Stimulated activated CD4-positive, alpha-beta T cell treated with anti-CD3 and anti-CD28 coated beads, Interleukin-2, amount 100 ng/mL, for 24 hours (primary cell): Measurements from ENCODE around the gene UGGT2.
"Not testable (repeated sequence)": the region's sequence is repeated elsewhere in the genome, so short reads cannot be mapped to it uniquely, and the experiment has no call there.

ENCODE experiments used
- DNase-seq, 2 donors: peaks; one replicate each; pipeline ENCODE4 v3.0.0-alpha.2; 2020

UGGT2 gene

GRCh38 chr13:96053003-96053703, at the start of gene UGGT2:
TSS of gene UGGT2 (minus strand) at chr13:96053401. CDS start at chr13:96053312, 89 bp downstream.
- DNase-seq, result peak in 1 of 2 donors; percentile 42

DNA sequence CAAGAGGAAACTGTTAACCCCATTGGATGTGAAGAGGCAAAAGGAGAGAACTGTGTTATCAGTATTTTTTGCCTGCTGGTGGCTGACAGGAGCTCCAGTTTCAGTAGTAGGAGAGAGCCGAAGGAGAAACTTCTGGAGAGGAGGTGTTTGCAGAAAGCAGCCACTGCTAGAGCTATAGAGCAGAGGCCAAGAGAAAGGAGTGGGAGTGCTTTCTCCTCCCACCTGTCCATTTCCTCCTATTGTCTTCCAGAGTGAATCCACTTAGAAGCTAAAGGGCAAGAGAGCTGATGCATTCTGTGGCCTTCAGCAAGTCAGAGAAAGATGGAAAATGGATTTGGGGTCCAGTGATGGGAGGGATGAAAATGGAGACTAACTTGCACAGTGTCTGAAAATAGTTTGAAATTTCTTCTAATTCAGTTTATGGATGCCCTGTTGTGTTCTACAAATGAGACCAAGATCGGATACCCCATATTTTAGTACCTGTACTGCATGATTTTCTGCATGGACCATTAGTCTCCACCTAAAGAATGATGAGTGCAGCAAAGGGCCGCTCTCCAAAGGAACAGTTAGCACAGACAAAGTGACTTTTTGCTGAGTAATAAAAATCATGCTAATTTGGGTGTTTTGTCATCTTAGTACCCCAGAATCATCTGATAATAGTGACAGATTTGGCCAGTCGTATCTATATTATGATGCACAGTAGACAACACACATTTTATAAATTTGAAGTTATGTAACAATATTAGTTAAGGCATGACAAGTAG, 47.4 kb upstream of the UGGT2 start:
- no peak for DNase-seq

- DNase-seq, result no peak
Measured at GRCh38 chr13:96093296-96094006, 40.2 kb upstream of the UGGT2 start.

GRCh38 chr13:96091164-96092117, 38.2 kb upstream of the UGGT2 start:
- peak in 1 of 2 donors; percentile 1 for DNase-seq

DNA sequence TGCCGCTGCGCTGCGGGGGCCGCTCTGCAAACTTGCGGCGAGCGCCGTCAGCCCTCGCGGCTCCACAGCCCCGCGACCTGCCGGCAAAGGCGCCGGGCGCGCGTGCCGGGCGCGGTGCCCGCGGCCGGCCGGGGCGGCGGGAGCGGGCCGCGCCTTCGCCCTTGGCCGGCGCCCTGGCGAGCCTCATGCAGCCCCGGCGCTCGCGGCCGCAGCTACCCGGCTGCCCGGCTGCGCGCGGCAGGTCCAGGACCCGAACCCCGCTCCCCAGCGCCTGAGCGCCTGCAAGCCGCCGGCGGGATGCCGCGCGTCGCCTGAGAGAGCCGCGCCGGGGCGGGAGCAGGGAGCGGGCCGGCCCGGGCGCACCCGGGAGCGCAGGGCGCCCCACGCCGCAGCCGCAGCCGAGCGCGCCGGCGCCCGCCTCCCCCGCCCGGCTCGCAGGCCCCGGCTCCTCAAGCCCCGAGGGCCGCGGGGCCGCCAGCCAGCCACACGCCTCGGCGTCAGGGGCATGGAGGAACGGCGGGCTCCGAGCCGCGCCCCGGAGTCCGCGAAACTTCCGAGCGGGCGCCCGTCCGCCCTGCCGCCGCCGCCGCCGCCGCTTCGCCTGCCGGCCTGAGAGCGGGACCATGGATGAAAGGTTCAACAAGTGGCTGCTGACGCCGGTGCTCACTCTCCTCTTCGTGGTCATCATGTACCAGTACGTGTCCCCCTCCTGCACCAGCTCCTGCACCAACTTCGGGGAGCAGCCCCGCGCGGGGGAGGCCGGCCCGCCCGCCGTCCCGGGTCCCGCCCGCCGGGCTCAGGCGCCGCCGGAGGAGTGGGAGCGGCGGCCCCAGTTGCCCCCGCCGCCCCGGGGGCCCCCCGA, 37.3 kb upstream of the UGGT2 start:
- peak in 1 of 2 donors; percentile 14 for DNase-seq

- peak in 1 of 2 donors; percentile 13 for DNase-seq
Measured at GRCh38 chr13:96089749-96090239, 36.6 kb upstream of the UGGT2 start, which contains the start of gene HS6ST3. TSS of gene HS6ST3 (plus strand) at chr13:96090107.

GRCh38 chr13:96089139-96089538, 35.9 kb upstream of the UGGT2 start:
- no peak for DNase-seq

- no peak for DNase-seq
Measured at GRCh38 chr13:96086736-96087135, 33.5 kb upstream of the UGGT2 start.

DNA sequence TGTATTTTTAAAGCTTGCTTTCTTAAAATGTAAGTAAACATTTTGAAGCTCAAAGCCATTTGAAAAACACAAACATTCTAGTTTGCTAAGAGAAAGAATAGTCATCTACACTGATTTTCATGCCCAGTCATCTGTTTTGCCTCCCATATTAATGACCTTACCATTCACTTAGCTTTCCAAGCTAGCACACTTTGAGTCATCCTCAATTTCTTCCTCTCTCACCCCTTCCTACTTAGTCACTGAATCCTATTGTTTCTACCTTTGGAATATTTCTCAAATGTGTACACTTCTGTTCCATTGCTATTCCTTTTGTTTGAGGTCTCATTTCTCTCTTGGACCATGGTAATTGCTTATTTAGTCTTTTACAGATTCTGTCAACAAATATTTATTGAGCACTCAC, 29.4 kb upstream of the UGGT2 start:
- DNase-seq, result no peak

- DNase-seq, result no peak
Measured at GRCh38 chr13:96081888-96082287, 28.7 kb upstream of the UGGT2 start.

DNA sequence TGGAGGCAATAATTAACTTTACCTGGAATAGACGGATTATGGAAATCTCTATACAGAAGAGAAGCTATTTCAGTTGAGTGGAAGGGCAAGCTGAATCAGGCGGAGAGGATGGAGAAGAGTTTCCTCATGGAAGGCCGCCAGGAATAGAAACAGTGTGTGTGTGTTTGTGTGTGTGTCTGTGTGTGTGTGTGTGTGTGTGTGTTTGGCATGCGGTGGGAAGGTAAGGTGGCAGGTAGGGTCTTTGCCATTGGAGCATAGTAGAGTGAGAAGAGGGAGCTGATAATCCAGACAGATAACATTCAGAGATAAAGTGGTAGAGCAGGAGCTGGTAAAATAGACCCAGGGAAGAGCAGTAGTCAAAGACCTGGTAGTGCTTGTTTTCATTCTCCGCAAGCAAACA, 27.5 kb upstream of the UGGT2 start:
- DNase-seq, result no peak

DNA sequence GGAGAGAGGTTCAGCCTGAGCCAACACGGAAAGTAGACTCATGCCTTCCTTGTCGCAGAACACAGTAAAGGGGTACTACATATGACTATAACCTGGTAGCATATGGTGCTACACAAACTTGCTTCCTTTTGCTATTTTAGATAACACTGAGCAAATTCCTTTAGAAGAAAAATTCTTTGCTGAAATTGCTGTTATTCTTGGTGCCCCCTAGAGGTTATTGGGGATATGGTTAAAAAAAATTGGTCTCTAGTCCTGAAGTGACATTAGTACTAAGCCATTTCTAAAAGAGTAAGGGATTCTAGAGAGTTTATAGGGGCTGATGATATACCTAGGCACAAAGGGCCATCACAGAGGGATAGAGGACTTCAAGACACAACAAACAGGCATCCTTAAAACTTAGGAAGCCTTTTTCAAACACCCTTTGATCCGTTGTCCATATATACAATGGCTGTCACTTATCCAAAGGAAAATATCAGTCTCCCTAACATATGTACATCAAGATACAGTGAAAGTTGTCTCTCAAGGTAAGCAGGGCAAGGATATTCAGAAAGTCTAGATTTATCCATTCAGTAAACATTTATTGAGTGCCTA, 22.8 kb upstream of the UGGT2 start:
- no peak for DNase-seq

DNA sequence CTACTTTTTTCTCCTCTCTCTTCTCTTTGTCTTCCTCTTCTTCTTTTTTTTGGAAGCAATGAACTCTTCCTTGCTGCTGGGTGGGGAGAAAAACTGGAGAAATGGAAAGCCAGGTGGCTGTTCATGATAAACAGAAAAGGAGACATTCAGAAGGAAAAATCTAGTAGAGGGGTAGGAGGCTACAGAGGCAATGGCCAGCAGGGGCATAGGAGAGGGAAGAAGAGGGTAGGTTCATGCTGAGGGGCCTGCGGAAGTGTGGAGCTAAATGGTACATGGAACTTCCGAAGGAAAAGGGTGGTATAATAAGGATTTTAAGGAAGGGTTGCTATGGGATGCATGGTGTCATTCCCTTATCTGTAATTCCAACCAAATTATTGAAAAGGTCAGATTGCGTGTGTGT, 19.2 kb upstream of the UGGT2 start:
- DNase-seq, result no peak

DNA sequence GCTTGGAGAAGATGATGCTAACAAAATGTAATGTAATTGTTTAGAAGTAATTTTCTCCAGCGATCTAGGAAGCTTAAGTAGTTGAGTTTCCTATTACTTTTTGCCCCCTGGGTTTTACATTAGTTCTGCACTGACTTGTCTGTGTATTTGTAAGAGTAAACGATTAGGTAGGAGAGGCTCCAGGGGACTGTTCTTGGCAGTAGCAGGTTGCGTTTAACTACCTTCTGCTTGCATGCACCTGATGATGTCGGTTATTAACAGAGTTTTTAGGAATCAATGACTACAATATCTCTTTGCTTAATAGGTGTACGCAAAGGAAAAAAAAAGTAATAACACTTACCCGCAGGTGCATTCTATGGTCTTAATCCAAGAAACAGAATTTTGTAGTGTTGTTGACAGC, 18.3 kb upstream of the UGGT2 start:
- DNase-seq, result no peak

GRCh38 chr13:96068729-96069128, 15.5 kb upstream of the UGGT2 start:
- DNase-seq, result no peak

DNA sequence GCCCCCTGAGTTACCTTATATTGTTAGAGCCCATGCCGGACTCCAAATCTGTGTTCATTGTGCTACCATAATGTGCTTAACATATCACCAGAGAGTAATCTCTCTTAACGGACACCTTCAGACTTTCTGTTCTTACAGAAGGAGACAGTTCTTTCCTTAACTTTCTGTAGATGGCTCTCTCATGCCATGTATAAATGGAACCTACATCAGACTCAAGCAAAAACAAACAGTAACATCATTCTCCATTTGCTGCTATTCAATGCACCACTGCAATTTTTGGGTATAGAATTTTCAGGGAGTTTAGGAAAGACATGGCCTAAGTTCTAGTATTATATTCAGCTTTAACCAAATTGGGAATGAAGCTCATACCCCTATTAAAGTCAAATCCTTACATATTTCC, 12.6 kb upstream of the UGGT2 start:
- no peak for DNase-seq

- no peak for DNase-seq
Measured at GRCh38 chr13:96052656-96053002, 572 bp downstream of the UGGT2 start.

- DNase-seq, result not testable (repeated sequence)
Measured at GRCh38 chr13:96051946-96052345, 1.3 kb downstream of the UGGT2 start.

DNA sequence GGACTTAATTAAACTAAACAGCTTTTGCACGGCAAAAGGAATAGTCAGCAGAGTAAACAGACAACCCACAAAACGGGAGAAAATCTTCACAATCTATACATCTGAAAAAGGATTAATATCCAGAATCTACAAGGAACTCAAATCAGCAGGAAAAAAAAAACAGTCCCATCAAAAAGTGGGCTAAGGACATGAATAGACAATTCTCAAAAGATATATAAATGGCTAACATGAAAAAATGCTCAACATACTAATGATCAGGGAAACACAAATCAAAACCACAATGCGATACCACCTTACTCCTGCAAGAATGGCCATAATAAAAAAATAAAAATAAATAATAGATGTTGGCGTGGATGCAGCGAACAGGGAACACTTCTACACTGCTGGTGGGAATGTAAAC, 1.7 kb downstream of the UGGT2 start:
- DNase-seq, result not testable (repeated sequence)

GRCh38 chr13:96050955-96051354, 2.2 kb downstream of the UGGT2 start:
- DNase-seq, result not testable (repeated sequence)
